HEK293T (cell line): ENCODE measurements around the gene ZCRB1.

Experiments used
- ARNT ChIP-seq: fragments of 450-650 bp; IDR thresholded peaks from 2 replicates; pipeline ENCODE4 v1.6.1; 2017; ENCODE audit warnings: mild to moderate bottlenecking
- BHLHE40 ChIP-seq: fragments of 450-650 bp; IDR thresholded peaks from 2 replicates; pipeline ENCODE4 v1.6.1; 2016; ENCODE audit warnings: mild to moderate bottlenecking, moderate library complexity, borderline replicate concordance
- ELF4 ChIP-seq: fragments of 450-650 bp; IDR thresholded peaks from 2 replicates; pipeline ENCODE4 v1.6.1; 2017; ENCODE audit warnings: antibody characterized with exemption
- FOXA1 ChIP-seq: fragments of 450-650 bp; IDR thresholded peaks from 2 replicates; pipeline ENCODE4 v1.6.1; 2016; ENCODE audit warnings: mild to moderate bottlenecking
- FOXK2 ChIP-seq: fragments of 450-650 bp; IDR thresholded peaks from 2 replicates; pipeline ENCODE4 v1.6.1; 2016; ENCODE audit warnings: mild to moderate bottlenecking
- FOXM1 ChIP-seq: fragments of 450-650 bp; IDR thresholded peaks from 2 replicates; pipeline ENCODE4 v1.6.1; 2017; ENCODE audit warnings: mild to moderate bottlenecking, borderline replicate concordance
- HDGF ChIP-seq: fragments of 450-650 bp; IDR thresholded peaks from 2 replicates; pipeline ENCODE4 v1.6.1; 2017; ENCODE audit warnings: antibody characterized with exemption, borderline replicate concordance
- L3MBTL2 ChIP-seq: fragments of 450-650 bp; conservative IDR thresholded peaks from 2 replicates; pipeline ENCODE4 v1.6.1; 2016; ENCODE audit warnings: mild to moderate bottlenecking
- NFRKB ChIP-seq: fragments of 450-650 bp; IDR thresholded peaks from 2 replicates; pipeline ENCODE4 v1.6.1; 2016; ENCODE audit warnings: mild to moderate bottlenecking, moderate library complexity
- SP1 ChIP-seq: fragments of 450-650 bp; IDR thresholded peaks from 2 replicates; pipeline ENCODE4 v1.6.1; 2017
- SUZ12 ChIP-seq: fragments of 450-650 bp; IDR thresholded peaks from 2 replicates; pipeline ENCODE4 v1.6.1; 2016; ENCODE audit warnings: mild to moderate bottlenecking
- ZNF384 ChIP-seq: fragments of 450-650 bp; IDR thresholded peaks from 2 replicates; pipeline ENCODE4 v1.6.1; 2016
- TF ChIP-seq, protein P1 (sequence below): fragments of 450-650 bp; IDR thresholded peaks from 2 replicates; pipeline ENCODE4 v1.6.1; 2016

GRCh38 chr12:42284876-42285275 is 41.0 kb downstream of the ZCRB1 start:
- TF ChIP-seq, protein P1, sequence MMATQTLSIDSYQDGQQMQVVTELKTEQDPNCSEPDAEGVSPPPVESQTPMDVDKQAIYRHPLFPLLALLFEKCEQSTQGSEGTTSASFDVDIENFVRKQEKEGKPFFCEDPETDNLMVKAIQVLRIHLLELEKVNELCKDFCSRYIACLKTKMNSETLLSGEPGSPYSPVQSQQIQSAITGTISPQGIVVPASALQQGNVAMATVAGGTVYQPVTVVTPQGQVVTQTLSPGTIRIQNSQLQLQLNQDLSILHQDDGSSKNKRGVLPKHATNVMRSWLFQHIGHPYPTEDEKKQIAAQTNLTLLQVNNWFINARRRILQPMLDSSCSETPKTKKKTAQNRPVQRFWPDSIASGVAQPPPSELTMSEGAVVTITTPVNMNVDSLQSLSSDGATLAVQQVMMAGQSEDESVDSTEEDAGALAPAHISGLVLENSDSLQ = no peak
- TF ChIP-seq FOXM1 = no peak
- TF ChIP-seq SUZ12 = no peak
- no peak for TF ChIP-seq L3MBTL2
- no peak for TF ChIP-seq HDGF
- TF ChIP-seq BHLHE40 = no peak
- no peak for TF ChIP-seq ELF4
- no peak for TF ChIP-seq ARNT
- no peak for TF ChIP-seq NFRKB
- no peak for TF ChIP-seq SP1
- TF ChIP-seq FOXK2 = no peak
- TF ChIP-seq FOXA1 = no peak
- no peak for TF ChIP-seq ZNF384
